ENCODE data around the gene KIF25. TPM values are rescaled to one million over a fixed set of nuclear protein-coding genes. Genes with fewer than 3 reads are reported as not detected.

The KIF25 gene
- total RNA-seq, 4 donors from 2014 or later, result 0.16 TPM; not detected in 3

DNA sequence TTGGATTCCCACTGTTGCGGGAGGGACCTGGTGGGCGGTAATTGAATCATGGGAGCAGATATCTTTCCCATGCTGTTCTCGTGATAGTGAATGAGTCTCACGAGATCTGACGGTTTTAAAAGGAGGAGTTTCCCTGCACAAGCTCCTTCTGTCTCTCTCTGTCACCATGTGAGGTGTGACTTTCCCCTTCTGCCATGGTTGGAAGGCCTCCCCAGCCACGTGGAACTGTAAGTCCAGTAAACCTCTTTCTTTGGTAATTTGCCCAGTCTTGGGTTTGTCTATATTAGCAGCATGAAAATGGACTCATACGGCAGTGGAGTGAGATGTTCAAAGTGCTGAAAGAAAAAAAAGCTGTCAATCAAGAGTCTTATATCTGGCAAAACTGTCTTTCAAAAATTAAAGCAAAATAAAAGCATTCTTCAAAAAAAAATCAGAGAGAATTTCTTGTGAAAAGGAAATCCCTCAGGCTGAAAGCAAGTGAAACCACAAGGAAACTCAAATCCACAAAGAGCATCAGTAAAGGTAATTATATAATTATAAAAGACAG lies 15.5 kb upstream of the KIF25 start:
- WGBS, 2 donors (ENCODE audit: low coverage in 1 of 2), result 30 to 63% methylated on average over 2 to 6 of the region's 7 CpGs
- TF ChIP-seq POLR2AphosphoS5 (IDR thresholded peaks at IDR 0.05) (no peak), EP300 (IDR thresholded peaks at IDR 0.05) (no peak), POLR2A (IDR thresholded peaks at IDR 0.05) (no peak)
- TF ChIP-seq, protein P1, sequence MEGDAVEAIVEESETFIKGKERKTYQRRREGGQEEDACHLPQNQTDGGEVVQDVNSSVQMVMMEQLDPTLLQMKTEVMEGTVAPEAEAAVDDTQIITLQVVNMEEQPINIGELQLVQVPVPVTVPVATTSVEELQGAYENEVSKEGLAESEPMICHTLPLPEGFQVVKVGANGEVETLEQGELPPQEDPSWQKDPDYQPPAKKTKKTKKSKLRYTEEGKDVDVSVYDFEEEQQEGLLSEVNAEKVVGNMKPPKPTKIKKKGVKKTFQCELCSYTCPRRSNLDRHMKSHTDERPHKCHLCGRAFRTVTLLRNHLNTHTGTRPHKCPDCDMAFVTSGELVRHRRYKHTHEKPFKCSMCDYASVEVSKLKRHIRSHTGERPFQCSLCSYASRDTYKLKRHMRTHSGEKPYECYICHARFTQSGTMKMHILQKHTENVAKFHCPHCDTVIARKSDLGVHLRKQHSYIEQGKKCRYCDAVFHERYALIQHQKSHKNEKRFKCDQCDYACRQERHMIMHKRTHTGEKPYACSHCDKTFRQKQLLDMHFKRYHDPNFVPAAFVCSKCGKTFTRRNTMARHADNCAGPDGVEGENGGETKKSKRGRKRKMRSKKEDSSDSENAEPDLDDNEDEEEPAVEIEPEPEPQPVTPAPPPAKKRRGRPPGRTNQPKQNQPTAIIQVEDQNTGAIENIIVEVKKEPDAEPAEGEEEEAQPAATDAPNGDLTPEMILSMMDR (IDR thresholded peaks at IDR 0.05), result no peak
- peaks cover under 1% of the 10 kb centered on the region for H3K27me3 ChIP-seq

DNA sequence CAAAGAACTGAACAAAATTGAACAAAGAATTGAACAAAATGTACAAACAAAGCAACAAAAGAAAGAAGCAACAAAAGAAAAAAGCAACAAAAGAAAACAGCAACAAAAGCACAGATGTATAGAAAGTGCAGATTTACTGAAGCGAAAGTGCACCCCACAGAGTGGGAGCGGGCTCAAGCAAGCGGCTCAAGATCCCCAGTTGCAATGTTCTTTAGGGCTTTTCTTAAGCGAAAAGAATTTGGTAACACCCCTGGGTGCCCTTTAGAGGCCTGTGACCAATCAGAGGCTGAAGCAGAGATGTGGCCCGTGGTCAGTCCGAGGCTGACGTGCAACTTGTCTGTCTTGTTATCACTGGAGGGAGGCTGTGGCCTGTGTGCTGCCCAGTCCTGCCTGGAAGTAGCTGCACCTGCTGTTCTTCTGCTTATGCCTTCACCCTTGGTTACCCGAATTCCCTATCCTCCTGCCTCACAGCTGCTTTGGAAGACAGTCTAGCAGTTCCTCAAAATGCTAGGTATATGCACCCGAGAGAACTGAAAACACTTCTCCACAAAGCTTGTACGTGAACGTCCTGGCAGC lies 13.2 kb upstream of the KIF25 start:
- Histone ChIP-seq H3K27ac (no peak overlapping the region), H3K27me3 (no peaks in the 10 kb centered on the region), H3K4me3 (no peak overlapping the region), H3K4me1 (no peaks in the 10 kb centered on the region), H3K9me3 (no peaks in the 10 kb centered on the region), H3K36me3 (no peaks in the 10 kb centered on the region)
- no peak for ATAC-seq
- WGBS, 2 donors (ENCODE audit: low coverage in 1 of 2), result 88 to 97% methylated on average over 5 to 10 of the region's 11 CpGs
- no peak for TF ChIP-seq EP300 (IDR thresholded peaks at IDR 0.05)
- TF ChIP-seq, protein P1 (IDR thresholded peaks at IDR 0.05), result no peak
- no peak for TF ChIP-seq POLR2A (IDR thresholded peaks at IDR 0.05)
- TF ChIP-seq POLR2AphosphoS5 (IDR thresholded peaks at IDR 0.05), result no peak

More for the DNA sequence above, 15.5 kb upstream of the KIF25 start:
- no peak for ATAC-seq
- Histone ChIP-seq H3K4me3 (no peak overlapping the region), H3K4me1 (no peaks in the 10 kb centered on the region), H3K9me3 (no peaks in the 10 kb centered on the region), H3K36me3 (no peaks in the 10 kb centered on the region), H3K27ac (no peak overlapping the region)

DNA sequence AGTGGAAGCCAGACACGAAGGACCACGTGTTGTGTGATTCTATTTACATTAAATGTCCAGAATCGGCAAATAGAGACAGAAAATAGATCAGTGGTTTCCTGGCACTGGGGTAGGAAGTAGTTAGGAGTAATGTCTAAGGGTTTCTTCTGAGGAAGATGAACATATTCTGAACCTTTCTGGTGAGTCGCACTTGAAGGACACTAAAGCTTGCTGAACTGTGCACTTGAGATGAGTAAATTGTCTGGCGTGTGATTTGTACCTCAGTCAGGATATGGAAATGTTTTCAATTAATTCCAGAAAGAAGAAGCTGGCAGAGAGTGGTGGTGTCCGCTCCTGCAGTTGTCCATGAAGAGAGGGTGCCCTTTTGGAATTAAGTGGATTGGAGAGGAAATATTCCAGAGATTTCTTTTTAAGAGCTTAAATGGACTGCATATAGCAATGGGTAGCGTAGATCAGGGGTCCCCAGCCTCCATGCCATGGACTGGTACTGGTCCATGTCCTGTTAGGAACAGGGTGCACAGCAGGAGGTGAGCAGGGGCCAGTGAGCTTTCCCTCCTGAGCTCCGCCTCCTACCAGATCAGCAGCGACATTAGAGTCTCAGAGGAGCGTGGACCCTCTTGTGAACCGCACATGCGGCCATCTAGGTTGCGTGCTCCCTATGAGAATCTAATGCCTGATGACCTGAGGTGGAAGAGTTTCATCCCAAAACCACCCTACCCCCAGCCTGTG lies 12.4 kb upstream of the KIF25 start:
- TF ChIP-seq EP300 (IDR thresholded peaks at IDR 0.05) (no peak), POLR2AphosphoS5 (IDR thresholded peaks at IDR 0.05) (no peak), POLR2A (IDR thresholded peaks at IDR 0.05) (no peak)
- TF ChIP-seq, protein P1 (IDR thresholded peaks at IDR 0.05), result no peak
- 81 to 85% methylated on average over 6 to 7 of the region's 13 CpGs for WGBS, 2 donors (ENCODE audit: low coverage in 1 of 2)
- no peak for ATAC-seq

DNA sequence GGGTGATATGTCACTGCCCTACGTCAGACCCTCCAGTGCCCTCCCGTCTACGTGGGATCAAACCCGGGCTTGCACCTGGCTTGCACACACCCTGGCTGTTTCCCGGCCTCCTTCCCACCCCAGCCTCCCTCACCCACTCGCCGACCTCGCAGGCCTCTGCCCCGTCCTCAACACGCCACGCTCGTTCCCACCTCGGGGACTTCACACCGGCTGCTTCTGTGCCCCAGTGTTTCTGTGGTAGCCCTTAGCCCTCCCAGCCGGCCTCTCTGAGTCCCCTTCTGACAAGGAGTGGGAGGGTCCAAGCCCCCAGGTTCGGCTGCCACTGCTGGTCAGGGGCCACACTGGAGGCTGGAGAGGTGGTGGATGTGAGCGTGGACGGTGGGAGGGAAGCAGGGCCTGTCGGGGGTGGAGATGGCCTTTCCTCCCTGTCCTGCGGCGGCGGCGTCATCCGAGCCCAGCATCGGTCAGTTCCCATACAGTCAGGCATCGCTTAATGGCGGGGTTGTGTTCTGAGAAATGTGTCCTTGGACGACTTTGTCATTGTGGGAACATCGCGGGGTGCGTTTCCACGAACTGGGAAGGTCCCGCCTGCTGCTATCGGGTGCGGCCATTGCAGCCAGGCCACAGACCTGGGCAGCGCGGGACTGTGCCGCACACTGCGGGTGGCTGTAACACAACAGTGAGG lies 11.4 kb upstream of the KIF25 start:
- ATAC-seq, result no peak
- H3K4me1 ChIP-seq, result no peaks in the 10 kb centered on the region
- TF ChIP-seq, protein P1 (IDR thresholded peaks at IDR 0.05), result no peak
- TF ChIP-seq EP300 (IDR thresholded peaks at IDR 0.05) (no peak), POLR2AphosphoS5 (IDR thresholded peaks at IDR 0.05) (no peak), POLR2A (IDR thresholded peaks at IDR 0.05) (no peak)
- no peak overlapping the region for H3K4me3 ChIP-seq
- H3K27me3 ChIP-seq, result no peaks in the 10 kb centered on the region
- no peaks in the 10 kb centered on the region for H3K9me3 ChIP-seq
- no peaks in the 10 kb centered on the region for H3K36me3 ChIP-seq
- 96 to 100% methylated on average over 9 to 10 of the region's 39 CpGs for WGBS, 2 donors (ENCODE audit: low coverage in 1 of 2)
- no peak overlapping the region for H3K27ac ChIP-seq

More for the DNA sequence above, 12.4 kb upstream of the KIF25 start:
- Histone ChIP-seq H3K36me3 (no peaks in the 10 kb centered on the region), H3K4me1 (no peaks in the 10 kb centered on the region), H3K27ac (no peak overlapping the region), H3K27me3 (no peaks in the 10 kb centered on the region), H3K4me3 (no peak overlapping the region), H3K9me3 (no peaks in the 10 kb centered on the region)
